KOPT-K1 (cell line): ENCODE measurements around the gene ETFA.

Source experiments
- H3K27ac ChIP-seq: fragments of 200-600 bp; sonication (generic); 2 replicates; pipeline ENCODE4 v1.5.1; 2016; ENCODE audit warnings: antibody characterized with exemption, mild to moderate bottlenecking, low read depth, low read length; ENCODE audit not compliant: poor library complexity, severe bottlenecking
- H3K36me3 ChIP-seq: fragments of 200-600 bp; sonication (generic); 2 replicates; pipeline ENCODE4 v1.5.1; 2017; ENCODE audit warnings: antibody characterized with exemption, mild to moderate bottlenecking, low read length, moderate library complexity; ENCODE audit not compliant: insufficient read depth
- H3K9me3 ChIP-seq: fragments of 200-600 bp; sonication (generic); 2 replicates; pipeline ENCODE4 v1.5.1; 2017; ENCODE audit warnings: antibody characterized with exemption, low read length, mild to moderate bottlenecking; ENCODE audit not compliant: insufficient read depth, poor library complexity, severe bottlenecking

ETFA gene

GRCh38 chr15:76311100-76311953 is at the start of gene ETFA:
ETFA (minus strand) TSS chr15:76311469; CDS start chr15:76311388, 81 bp downstream.
- Histone ChIP-seq H3K27ac (peak within 1 kb of the TSS; percentile 79), H3K9me3 (no peaks in the 10 kb centered on the region), H3K36me3 (no peaks in the 10 kb centered on the region; the same call in 1 of the 2 replicates)

- Histone ChIP-seq H3K9me3 (no peaks in the 10 kb centered on the region), H3K36me3 (no peaks in the 10 kb centered on the region), H3K27ac (no peak overlapping the region)
These were observed 49.1 kb upstream of the ETFA start for GRCh38 chr15:76360416-76360815.

- no peak overlapping the region for H3K27ac ChIP-seq
- H3K36me3 ChIP-seq, result no peaks in the 10 kb centered on the region
- no peaks in the 10 kb centered on the region for H3K9me3 ChIP-seq
These were observed 47.9 kb upstream of the ETFA start for GRCh38 chr15:76359152-76359551.

GRCh38 chr15:76358453-76358852 is 47.2 kb upstream of the ETFA start:
- H3K9me3 ChIP-seq, result no peaks in the 10 kb centered on the region
- H3K36me3 ChIP-seq, result no peaks in the 10 kb centered on the region
- H3K27ac ChIP-seq, result no peak overlapping the region

GRCh38 chr15:76354823-76355440 is 43.7 kb upstream of the ETFA start:
- no peaks in the 10 kb centered on the region; the same call in 1 of the 2 replicates for H3K36me3 ChIP-seq
- H3K27ac ChIP-seq, result no peak overlapping the region
- no peaks in the 10 kb centered on the region for H3K9me3 ChIP-seq

- Histone ChIP-seq H3K9me3 (no peaks in the 10 kb centered on the region), H3K36me3 (no peaks in the 10 kb centered on the region; the same call in 1 of the 2 replicates), H3K27ac (no peak overlapping the region)
These were observed 42.6 kb upstream of the ETFA start for GRCh38 chr15:76353903-76354302.

- H3K9me3 ChIP-seq, result no peaks in the 10 kb centered on the region
- no peak overlapping the region for H3K27ac ChIP-seq
- no peaks in the 10 kb centered on the region; the same call in none of the 2 replicates for H3K36me3 ChIP-seq
These were observed 41.8 kb upstream of the ETFA start for GRCh38 chr15:76353023-76353577.

GRCh38 chr15:76349301-76350070 is 38.2 kb upstream of the ETFA start:
- Histone ChIP-seq H3K36me3 (peaks cover 16% of the 10 kb centered on the region), H3K27ac (no peak overlapping the region), H3K9me3 (no peaks in the 10 kb centered on the region)

- H3K36me3 ChIP-seq, result peaks cover 16% of the 10 kb centered on the region
- no peak overlapping the region for H3K27ac ChIP-seq
- no peaks in the 10 kb centered on the region for H3K9me3 ChIP-seq
These were observed 36.3 kb upstream of the ETFA start for GRCh38 chr15:76347482-76348055.

GRCh38 chr15:76346669-76347481 is 35.6 kb upstream of the ETFA start:
- peaks cover 18% of the 10 kb centered on the region for H3K36me3 ChIP-seq
- no peaks in the 10 kb centered on the region for H3K9me3 ChIP-seq
- H3K27ac ChIP-seq, result no peak overlapping the region

GRCh38 chr15:76345880-76346668 is 34.8 kb upstream of the ETFA start:
- peaks cover 24% of the 10 kb centered on the region for H3K36me3 ChIP-seq
- no peak overlapping the region for H3K27ac ChIP-seq
- no peaks in the 10 kb centered on the region for H3K9me3 ChIP-seq

- Histone ChIP-seq H3K27ac (no peak overlapping the region), H3K9me3 (no peaks in the 10 kb centered on the region)
These were observed 34.3 kb upstream of the ETFA start for GRCh38 chr15:76345583-76345879.

GRCh38 chr15:76344893-76345582 is 33.8 kb upstream of the ETFA start:
- Histone ChIP-seq H3K27ac (no peak overlapping the region), H3K36me3 (peaks cover 24% of the 10 kb centered on the region), H3K9me3 (no peaks in the 10 kb centered on the region)

More at GRCh38 chr15:76345583-76345879, 34.3 kb upstream of the ETFA start:
- peaks cover 24% of the 10 kb centered on the region for H3K36me3 ChIP-seq
